ENCODE measurements around the gene PACRG. TPM values are rescaled to one million over a fixed set of nuclear protein-coding genes. Genes with fewer than 3 reads are reported as not detected.
A peak's percentile ranks its signal among the peaks of the same experiment; 100 is the strongest.

PACRG gene
- total and polyA plus RNA-seq, 2 experiments from 2014 or later: 0.17 to 0.68 TPM

GRCh38 chr6:163148451-163149278 is 420.9 kb downstream of the PACRG start (continued):
- TF ChIP-seq ZNF462 (CRISPR knock-in tag; IDR thresholded peaks at IDR 0.05) (no peak), EZH2 (IDR thresholded peaks at IDR 0.05; ENCODE audit: low read depth, unreplicated experiment) (no peak), JUNB (IDR thresholded peaks at IDR 0.05; ENCODE audit: unreplicated experiment) (no peak), NANOG (IDR thresholded peaks at IDR 0.05; ENCODE audit: borderline replicate concordance) (no peak), STAT1 (IDR thresholded peaks at IDR 0.05; ENCODE audit: unreplicated experiment) (no peak), POLR2AphosphoS5 (IDR thresholded peaks at IDR 0.05; ENCODE audit: low read depth) (no peak), EZH2phosphoT487 (IDR thresholded peaks at IDR 0.05; ENCODE audit: unreplicated experiment) (no peak)

DNA sequence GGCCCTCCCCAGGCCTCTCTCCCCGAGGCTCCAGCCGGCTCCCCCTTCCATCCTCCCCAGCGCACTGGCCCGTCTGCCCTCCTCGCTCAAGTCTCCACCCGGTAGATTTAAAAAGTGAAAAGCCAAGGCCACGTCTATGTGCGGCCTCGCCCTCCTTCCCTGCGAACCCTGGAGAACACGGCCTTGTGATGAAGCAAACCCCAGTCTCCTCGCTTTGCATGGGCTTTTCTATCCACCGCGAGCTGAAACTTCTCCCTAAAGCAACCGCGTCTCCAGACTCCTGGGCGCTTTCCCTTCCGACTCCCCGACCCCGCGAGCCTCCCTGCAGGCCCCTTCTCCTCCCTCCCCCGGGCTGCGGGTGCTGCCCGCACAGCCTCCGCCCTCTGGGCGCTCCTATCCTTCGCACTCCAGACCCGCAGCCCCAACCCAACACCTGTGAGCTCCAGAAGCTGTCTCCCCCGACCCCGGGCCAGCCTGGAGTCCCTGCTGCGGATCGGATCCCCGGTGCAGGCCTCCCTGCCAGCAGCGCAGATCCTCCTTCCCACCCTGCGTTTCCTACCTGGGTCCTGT is 421.6 kb downstream of the PACRG start:
- Mint-ChIP-seq H3K4me3 (no peak overlapping the region), H3K36me3 (ENCODE audit: low read depth) (no peaks in the 10 kb centered on the region), H3K4me1 (peaks cover 4% of the 10 kb centered on the region), H3K9me3 (no peaks in the 10 kb centered on the region), H3K27me3 (ENCODE audit: insufficient read depth, low read depth, poor library complexity) (peaks cover 3% of the 10 kb centered on the region), H3K27ac (no peak overlapping the region)
- Histone ChIP-seq H4K20me1 (replicated peaks; ENCODE audit: insufficient read depth) (no peaks in the 10 kb centered on the region), H3K9me2 (ENCODE audit: insufficient read depth) (0 out of 2 replicates have a peak, but pooled peaks cover 6% of the 10 kb centered on the region), H2AFZ (peak overlapping the region; percentile 76), H3K36me3 (ENCODE audit: insufficient read depth) (no peaks in the 10 kb centered on the region), H3K4me1 (ENCODE audit: insufficient read depth) (no peaks in the 10 kb centered on the region), H3K27ac (ENCODE audit: low read depth) (no peak overlapping the region), H3K4me2 (no peak overlapping the region), H3K79me2 (replicated peaks; ENCODE audit: insufficient read depth) (no peaks in the 10 kb centered on the region), H3F3A (replicated peaks; ENCODE audit: low read depth) (no peaks in the 10 kb centered on the region), H3K4me3 (no peak overlapping the region), H3K27me3 (ENCODE audit: insufficient read depth) (no peaks in the 10 kb centered on the region)
- ATAC-seq: peak; percentile 47; the same call in 2 of the 3 replicates
- peak; percentile 8 for DNase-seq (ENCODE audit: low spot score)
- TF ChIP-seq ZNF462 (CRISPR knock-in tag; IDR thresholded peaks at IDR 0.05): no peak
- TF ChIP-seq ZNF331 (CRISPR knock-in tag; IDR thresholded peaks at IDR 0.05; ENCODE audit: low read depth): no peak
- TF ChIP-seq STAT1 (IDR thresholded peaks at IDR 0.05; ENCODE audit: unreplicated experiment): no peak
